Measurements from ENCODE around the gene CALN1. TPM values are rescaled to one million over a fixed set of nuclear protein-coding genes. Genes with fewer than 3 reads are reported as not detected.

The CALN1 gene
- polyA plus RNA-seq, 5 donors = 0.16 to 0.40 (median 0.29) TPM

- no peak for DNase-seq
These were observed 222.0 kb downstream of the CALN1 start for GRCh38 chr7:72190146-72190545.

GRCh38 chr7:72187179-72187578 is 225.0 kb downstream of the CALN1 start:
- DNase-seq = no peak

- DNase-seq = no peak
These were observed 228.3 kb downstream of the CALN1 start for GRCh38 chr7:72183835-72184234.

GRCh38 chr7:72182036-72182435 is 230.1 kb downstream of the CALN1 start:
- no peak for DNase-seq

- no peak for DNase-seq
These were observed 235.3 kb downstream of the CALN1 start for GRCh38 chr7:72176875-72177274.

- no peak for DNase-seq
These were observed 241.7 kb downstream of the CALN1 start for GRCh38 chr7:72170475-72170874.

- no peak for DNase-seq
These were observed 248.9 kb downstream of the CALN1 start for GRCh38 chr7:72163271-72163670.

- DNase-seq = no peak
These were observed 250.6 kb downstream of the CALN1 start for GRCh38 chr7:72161534-72161933.

- no peak for DNase-seq
These were observed 252.2 kb downstream of the CALN1 start for GRCh38 chr7:72159911-72160310.

- no peak for DNase-seq
These were observed 255.5 kb downstream of the CALN1 start for GRCh38 chr7:72156671-72157070.

GRCh38 chr7:72153132-72153512 is 259.0 kb downstream of the CALN1 start:
- no peak for DNase-seq

GRCh38 chr7:72152161-72153131 is 259.7 kb downstream of the CALN1 start:
- peak; percentile 3 to 11 for DNase-seq

GRCh38 chr7:72140566-72140965 is 271.6 kb downstream of the CALN1 start:
- no peak for DNase-seq

- no peak for DNase-seq
These were observed 285.0 kb downstream of the CALN1 start for GRCh38 chr7:72127136-72127535.

- DNase-seq = no peak
These were observed 288.2 kb downstream of the CALN1 start for GRCh38 chr7:72123913-72124312.

GRCh38 chr7:72118366-72118765 is 293.8 kb downstream of the CALN1 start:
- DNase-seq = no peak

GRCh38 chr7:72114129-72114528 is 298.0 kb downstream of the CALN1 start:
- DNase-seq = no peak

GRCh38 chr7:72112992-72113391 is 299.1 kb downstream of the CALN1 start:
- no peak for DNase-seq

GRCh38 chr7:72112530-72112929 is 299.6 kb downstream of the CALN1 start:
- no peak for DNase-seq

- no peak for DNase-seq
These were observed 301.1 kb downstream of the CALN1 start for GRCh38 chr7:72111086-72111485.

- DNase-seq = no peak
These were observed 302.6 kb downstream of the CALN1 start for GRCh38 chr7:72109566-72109965.

GRCh38 chr7:72106405-72106804 is 305.7 kb downstream of the CALN1 start:
- DNase-seq = no peak

- DNase-seq = no peak
These were observed 310.7 kb downstream of the CALN1 start for GRCh38 chr7:72101444-72101843.

- no peak for DNase-seq
These were observed 312.4 kb downstream of the CALN1 start for GRCh38 chr7:72099784-72100183.
